ENCODE results near the gene MS4A1.

MS4A1 gene

DNA sequence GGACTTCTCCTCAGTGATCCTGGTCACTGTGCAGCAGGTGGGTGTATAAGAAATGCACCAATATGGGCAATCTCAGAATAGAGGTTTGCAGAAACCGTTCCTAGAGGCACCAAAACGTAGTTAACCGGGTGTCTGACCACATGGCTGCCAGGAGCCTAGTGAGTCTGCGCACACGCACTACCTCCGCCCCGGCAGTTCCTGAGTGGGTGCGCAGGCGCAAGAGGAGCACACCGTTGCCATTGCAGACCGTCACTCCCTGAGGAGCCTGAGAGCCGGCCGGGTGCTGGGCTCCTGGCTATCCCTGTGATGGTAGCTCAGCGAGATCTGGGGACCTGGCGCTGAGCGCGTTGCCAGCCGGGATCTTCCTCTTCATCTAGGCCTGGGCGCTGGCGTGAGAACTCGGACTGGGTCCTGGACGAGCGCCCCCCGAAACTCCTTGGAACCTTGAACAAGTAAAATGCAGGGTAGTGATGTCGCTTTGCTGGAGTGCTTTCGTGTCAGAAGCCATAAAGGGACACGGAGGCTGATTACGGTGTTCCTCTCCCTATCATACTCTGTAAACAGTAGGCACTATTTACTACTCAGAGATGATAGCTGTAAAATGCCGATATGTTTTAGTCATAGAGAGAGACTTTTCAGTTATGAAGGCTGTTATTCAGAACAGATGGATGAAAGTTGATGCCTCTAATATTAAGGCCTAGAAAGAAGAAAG, 59.7 kb downstream of the MS4A1 start, which contains the start of gene MS4A13:
MS4A13 (plus strand) TSS at position 249 of the 712 bp plus-strand sequence. CDS start 2,692 bp downstream, outside the sequence.
- no peak for TF ChIP-seq EZH2phosphoT487 (IDR thresholded peaks at IDR 0.05; ENCODE audit: borderline replicate concordance)
- TF ChIP-seq, protein P1, sequence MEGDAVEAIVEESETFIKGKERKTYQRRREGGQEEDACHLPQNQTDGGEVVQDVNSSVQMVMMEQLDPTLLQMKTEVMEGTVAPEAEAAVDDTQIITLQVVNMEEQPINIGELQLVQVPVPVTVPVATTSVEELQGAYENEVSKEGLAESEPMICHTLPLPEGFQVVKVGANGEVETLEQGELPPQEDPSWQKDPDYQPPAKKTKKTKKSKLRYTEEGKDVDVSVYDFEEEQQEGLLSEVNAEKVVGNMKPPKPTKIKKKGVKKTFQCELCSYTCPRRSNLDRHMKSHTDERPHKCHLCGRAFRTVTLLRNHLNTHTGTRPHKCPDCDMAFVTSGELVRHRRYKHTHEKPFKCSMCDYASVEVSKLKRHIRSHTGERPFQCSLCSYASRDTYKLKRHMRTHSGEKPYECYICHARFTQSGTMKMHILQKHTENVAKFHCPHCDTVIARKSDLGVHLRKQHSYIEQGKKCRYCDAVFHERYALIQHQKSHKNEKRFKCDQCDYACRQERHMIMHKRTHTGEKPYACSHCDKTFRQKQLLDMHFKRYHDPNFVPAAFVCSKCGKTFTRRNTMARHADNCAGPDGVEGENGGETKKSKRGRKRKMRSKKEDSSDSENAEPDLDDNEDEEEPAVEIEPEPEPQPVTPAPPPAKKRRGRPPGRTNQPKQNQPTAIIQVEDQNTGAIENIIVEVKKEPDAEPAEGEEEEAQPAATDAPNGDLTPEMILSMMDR (conservative IDR thresholded peaks at IDR 0.05; ENCODE audit: low read length) = no peak
- Histone ChIP-seq H3K4me1 (ENCODE audit: insufficient read depth, low read length, poor library complexity, severe bottlenecking) (no peaks in the 10 kb centered on the region), H3K4me3 (ENCODE audit: low read length, poor library complexity, severe bottlenecking) (no peak within 1 kb of the TSS), H2AFZ (ENCODE audit: low read length) (no peak within 1 kb of the TSS), H3K79me2 (ENCODE audit: insufficient read depth, low read length) (no peaks in the 10 kb centered on the region), H3K4me2 (ENCODE audit: low read depth, low read length, poor library complexity, severe bottlenecking) (no peak within 1 kb of the TSS), H4K20me1 (ENCODE audit: insufficient read depth, low read length, poor library complexity, severe bottlenecking) (no peaks in the 10 kb centered on the region), H3K9me2 (replicated peaks; ENCODE audit: low read depth, low read length) (no peaks in the 10 kb centered on the region), H3K36me3 (ENCODE audit: insufficient read depth, low read length) (no peaks in the 10 kb centered on the region), H3K9me3 (ENCODE audit: insufficient read depth, low read depth, low read length) (no peaks in the 10 kb centered on the region), H3K27me3 (ENCODE audit: insufficient read depth, low read length, poor library complexity, severe bottlenecking) (peaks cover 24% of the 10 kb centered on the region), H3K9ac (ENCODE audit: low read depth, low read length, poor library complexity, severe bottlenecking) (no peak within 1 kb of the TSS), H3F3A (ENCODE audit: low read depth) (no peaks in the 10 kb centered on the region)

Data from Loucy (cell line).